Gastrocnemius medialis (tissue), 4 donors: ENCODE measurements around the gene ZFP36L2.

Source experiments
- CTCF ChIP-seq, 5 experiments: fragments of 450-650 bp in 3 of 5; fragments of 200-600 bp in 2 of 5; sonication (generic) in 2 of 5; IDR thresholded peaks in 4 of 5; conservative IDR thresholded peaks in 1 of 5; 1 replicate in 4 of 5; 2 replicates in 1 of 5; pipeline ENCODE4 v1.5.1; 2016 to 2019; ENCODE audit warnings: antibody characterized with exemption in 5 of 5, mild to moderate bottlenecking in 3 of 5, moderate library complexity in 3 of 5
- POLR2A ChIP-seq, 2 donors: fragments of 450-650 bp; IDR thresholded peaks; one replicate each; pipeline ENCODE4 v1.6.1; 2017; ENCODE audit warnings: antibody characterized with exemption in 2 of 2, mild to moderate bottlenecking in 2 of 2, moderate library complexity in 2 of 2

- TF ChIP-seq CTCF (IDR thresholded peaks at IDR 0.05 in 4 of 5, conservative IDR thresholded peaks at IDR 0.05 in 1 of 5) (no peak), POLR2A (IDR thresholded peaks at IDR 0.05) (no peak)
Measured at GRCh38 chr2:43179942-43180341, 46.5 kb downstream of the ZFP36L2 start.
